Stimulated activated CD8-positive, alpha-beta memory T cell treated with anti-CD3 and anti-CD28 coated beads, Interleukin-12 subunit alpha, Interleukin-12 subunit beta, amount 100 ng/mL, for 24 hours (primary cell): ENCODE data around the gene PEX7.
"Not testable (repeated sequence)": the region's sequence is repeated elsewhere in the genome, so short reads cannot be mapped to it uniquely, and the experiment has no call there.

ENCODE experiments used
- DNase-seq: peaks from one replicate; pipeline ENCODE4 v3.0.0-alpha.2; 2020; ENCODE audit errors: extremely low read depth

The PEX7 gene

GRCh38 chr6:136950436-136951126 lies 128.2 kb downstream of the PEX7 start:
- DNase-seq = no peak

- no peak for DNase-seq
Measured at GRCh38 chr6:136952714-136953260, 130.4 kb downstream of the PEX7 start.

DNA sequence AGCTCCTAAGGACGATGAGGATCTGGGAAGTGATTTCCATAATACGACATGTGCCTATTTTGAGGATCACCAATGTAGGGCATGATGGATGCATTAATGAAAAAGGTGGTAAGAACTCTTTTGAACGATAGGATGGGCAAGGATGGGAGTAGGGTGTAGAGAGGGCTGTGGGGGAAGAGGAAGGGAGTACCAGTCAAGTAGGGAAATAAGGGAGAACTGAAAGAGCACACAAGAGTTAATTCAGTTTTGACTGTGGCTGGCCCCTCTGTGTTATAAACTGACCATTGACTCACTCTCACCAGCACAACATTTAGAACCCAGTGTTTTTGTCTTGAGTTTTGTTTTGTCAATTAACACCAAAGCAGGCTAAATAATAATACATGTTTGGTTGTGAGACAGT lies 132.7 kb downstream of the PEX7 start:
- DNase-seq = no peak

GRCh38 chr6:136956590-136957544 lies 134.5 kb downstream of the PEX7 start:
- no peak for DNase-seq

DNA sequence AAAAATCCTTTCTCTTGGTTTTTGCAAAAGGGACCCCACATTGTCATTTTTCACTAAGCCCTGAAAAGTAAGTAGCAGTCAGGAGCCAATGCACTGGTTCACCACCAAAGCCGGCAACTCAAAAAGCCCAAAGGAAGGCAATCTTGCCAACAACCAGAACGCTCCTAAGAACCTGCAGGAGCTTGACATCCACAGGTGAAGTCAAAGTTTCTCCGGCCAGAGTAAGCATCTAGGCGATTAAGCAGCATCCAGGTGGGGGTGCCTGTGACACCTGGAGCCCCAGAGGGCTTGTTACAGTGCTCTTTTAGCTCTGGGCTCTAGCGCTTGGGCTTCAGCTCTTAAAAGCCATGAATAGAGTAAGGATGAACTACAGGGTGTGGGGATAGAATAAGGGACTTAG lies 135.8 kb downstream of the PEX7 start:
- DNase-seq = no peak

DNA sequence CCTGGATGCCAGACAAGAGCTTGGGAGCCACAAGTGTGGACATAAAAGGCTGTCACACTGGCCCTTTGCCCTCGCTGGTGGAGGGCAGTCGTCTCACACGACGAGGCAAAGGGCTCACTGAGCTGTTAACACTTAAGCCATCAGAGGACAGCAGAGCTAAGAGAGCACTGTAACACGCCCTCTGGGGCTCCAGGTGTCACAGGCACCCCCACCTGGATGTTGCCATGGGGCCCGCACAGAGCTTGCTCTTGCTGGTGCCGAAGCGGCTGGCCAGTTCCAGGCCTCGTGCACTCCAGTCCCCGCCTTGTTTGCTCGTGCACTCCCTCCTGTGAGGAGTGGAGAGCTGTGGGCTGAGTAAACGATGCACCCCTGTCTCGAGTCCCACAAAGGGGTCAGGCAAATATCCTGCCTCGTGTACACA lies 137.1 kb downstream of the PEX7 start:
- DNase-seq = no peak

GRCh38 chr6:136959935-136960334 lies 137.5 kb downstream of the PEX7 start:
- not testable (repeated sequence) for DNase-seq

GRCh38 chr6:136960781-136961180 lies 138.4 kb downstream of the PEX7 start:
- DNase-seq = no peak

DNA sequence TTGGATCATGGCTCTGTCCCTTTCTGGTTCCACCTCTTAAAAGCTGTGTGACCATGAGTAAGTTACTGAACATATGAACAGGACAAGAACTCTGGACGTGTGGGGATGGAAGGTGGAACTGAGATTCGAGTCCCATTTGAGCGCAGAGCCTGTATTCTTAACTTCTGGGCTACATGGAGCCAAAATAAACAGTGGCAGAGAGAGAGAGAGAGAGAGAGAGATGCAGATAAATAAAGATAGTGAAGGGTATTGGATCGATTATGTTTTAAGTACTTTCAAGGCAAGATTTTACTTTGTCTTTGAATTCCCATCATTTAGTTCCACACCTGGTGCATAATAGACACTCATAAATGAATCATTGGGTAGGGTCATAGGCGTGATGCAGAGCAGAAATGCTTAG lies 139.5 kb downstream of the PEX7 start:
- no peak for DNase-seq

GRCh38 chr6:136962661-136963060 lies 140.3 kb downstream of the PEX7 start:
- DNase-seq = no peak

DNA sequence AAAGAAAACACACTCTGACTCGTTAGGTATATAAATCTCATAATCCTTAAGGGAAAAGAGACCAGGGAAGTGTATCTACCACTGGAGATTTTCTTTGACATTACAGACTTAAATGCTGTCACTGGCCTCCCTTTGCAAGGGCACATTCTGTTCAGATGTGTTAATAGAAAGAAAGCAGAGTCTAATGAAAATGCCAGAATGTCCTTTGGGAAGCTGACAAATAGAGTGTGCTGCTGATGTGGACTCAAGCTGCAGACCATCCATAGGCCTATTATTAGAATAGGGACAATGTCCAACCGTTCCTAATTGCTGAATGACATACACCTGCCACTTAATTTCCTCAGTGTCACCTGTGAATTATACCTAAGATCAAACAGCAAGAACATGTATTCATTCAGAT lies 140.9 kb downstream of the PEX7 start:
- no peak for DNase-seq
